Natural killer cell (primary cell): ENCODE results near the gene RGP1. TPM values are rescaled to one million over a fixed set of nuclear protein-coding genes. Genes with fewer than 3 reads are reported as not detected.

Experiments
- ATAC-seq, 3 donors: fragments of 150-1000 bp in 2 of 3; fragments of 200-7000 bp in 1 of 3; cut with Tn5 transposase; 1 replicate in 1 of 3; 2 replicates in 2 of 3; pipeline ENCODE4 v1.10.0; 2021; ENCODE audit warnings: mild to moderate bottlenecking in 2 of 3, moderate library complexity in 2 of 3
- DNase-seq, 2 donors: peaks; one replicate each; pipeline versions ENCODE4 v3.0.0 to v3.0.0-alpha.2; 2013 to 2021; ENCODE audit warnings: mixed read lengths in 1 of 2
- H3K27ac ChIP-seq: one replicate; pipeline ENCODE4 v1.5.1; 2013; ENCODE audit warnings: mild to moderate bottlenecking, low read length
- H3K27me3 ChIP-seq: one replicate; pipeline ENCODE4 v1.6.1; 2013; ENCODE audit warnings: low read length; ENCODE audit not compliant: control insufficient read depth, insufficient read depth
- H3K36me3 ChIP-seq: one replicate; pipeline ENCODE4 v1.6.1; 2013; ENCODE audit warnings: low read length; ENCODE audit not compliant: control insufficient read depth, insufficient read depth
- H3K4me1 ChIP-seq: one replicate; pipeline ENCODE4 v1.6.1; 2013; ENCODE audit warnings: low read length; ENCODE audit not compliant: control insufficient read depth, insufficient read depth
- H3K4me3 ChIP-seq: one replicate; pipeline ENCODE4 v1.5.1; 2013; ENCODE audit warnings: low read length
- H3K9me3 ChIP-seq: one replicate; pipeline ENCODE4 v1.6.1; 2013; ENCODE audit warnings: low read length; ENCODE audit not compliant: control insufficient read depth, insufficient read depth
- H3K27ac Mint-ChIP-seq, 2 donors: one replicate each; pipeline ENCODE4 v1.8.0; 2022; ENCODE audit warnings: mild to moderate bottlenecking in 2 of 2, mixed read lengths in 2 of 2, moderate library complexity in 1 of 2
- H3K27me3 Mint-ChIP-seq, 2 donors: one replicate each; pipeline ENCODE4 v1.8.0; 2022; ENCODE audit warnings: low read depth in 2 of 2, mixed read lengths in 2 of 2
- H3K36me3 Mint-ChIP-seq: one replicate; pipeline ENCODE4 v1.8.0; 2022; ENCODE audit warnings: mixed read lengths
- H3K4me1 Mint-ChIP-seq, 2 donors: one replicate each; pipeline ENCODE4 v1.8.0; 2022; ENCODE audit warnings: mixed read lengths in 2 of 2
- H3K4me3 Mint-ChIP-seq: one replicate; pipeline ENCODE4 v1.8.0; 2022; ENCODE audit warnings: mild to moderate bottlenecking, moderate library complexity, mixed read lengths
- H3K9me3 Mint-ChIP-seq, 2 donors: one replicate each; pipeline ENCODE4 v1.8.0; 2022; ENCODE audit warnings: mixed read lengths in 2 of 2
- WGBS: methylation state at CpG from one replicate; pipeline ENCODE4 v1.1.7; 2013; ENCODE audit warnings: missing lambda C conversion rate; ENCODE audit not compliant: insufficient coverage; 5-methylcytosine and 5-hydroxymethylcytosine counted together
- intact Hi-C: fragments of 100-400 bp; cut with micrococcal nuclease; formaldehyde crosslinking; loops from one replicate; pipeline ENCODE4 v1.14.2; 2022
- total RNA-seq, 4 donors: library from RNA; stranded (reverse); fragments of 120-200 nt in 1 of 4; gene quantifications; one replicate each; pipeline versions ENCODE4 v1.2.3 to v1.2.4, GENCODE V29; 2013 to 2022
- TF ChIP-seq, protein P1 (sequence below): fragments of 200-600 bp; IDR thresholded peaks from one replicate; pipeline ENCODE4 v1.8.0; 2022; ENCODE audit warnings: antibody characterized with exemption

The RGP1 gene
- total RNA-seq, 3 donors from 2014 or later (not counting 1 experiment from before 2014, with no cell fraction given) = 22.3 to 26.4 (median 23.3) TPM

DNA sequence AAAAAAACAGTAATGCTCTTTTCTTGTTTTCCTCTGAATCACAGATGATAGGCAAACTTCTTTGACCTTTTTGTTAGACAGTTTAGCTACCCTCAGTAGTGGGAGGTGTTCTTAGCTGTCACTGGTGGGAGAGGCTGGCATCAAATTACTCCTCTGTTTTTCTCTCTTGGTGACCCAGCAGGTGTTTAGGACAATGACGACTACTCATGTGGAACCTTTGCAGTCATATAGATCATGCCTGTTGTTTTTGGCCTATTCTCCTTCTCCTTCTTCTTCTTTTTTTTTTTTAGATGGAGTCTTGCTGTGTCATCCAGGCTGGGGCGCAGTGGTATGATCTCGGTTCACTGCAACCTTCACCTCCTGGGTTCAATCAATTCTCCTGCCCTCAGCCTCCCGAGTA lies 26.9 kb downstream of the RGP1 start:
- H3K4me1 ChIP-seq = no peaks in the 10 kb centered on the region
- no peak overlapping the region for H3K4me3 ChIP-seq
- intact Hi-C loops = no loop called here
- Mint-ChIP-seq H3K4me3 (no peak overlapping the region), H3K36me3 (no peaks in the 10 kb centered on the region), H3K27ac (no peak overlapping the region), H3K4me1 (peaks cover 0 to 4% of the 10 kb centered on the region in 2 donors), H3K9me3 (no peaks in the 10 kb centered on the region), H3K27me3 (no peaks in the 10 kb centered on the region)
- ATAC-seq = no peak
- no peak overlapping the region for H3K27ac ChIP-seq
- H3K27me3 ChIP-seq = no peaks in the 10 kb centered on the region
- WGBS = 70% methylated on average over 4 of the region's 4 CpGs
- H3K9me3 ChIP-seq = no peaks in the 10 kb centered on the region
- no peak for DNase-seq
- TF ChIP-seq, protein P1, sequence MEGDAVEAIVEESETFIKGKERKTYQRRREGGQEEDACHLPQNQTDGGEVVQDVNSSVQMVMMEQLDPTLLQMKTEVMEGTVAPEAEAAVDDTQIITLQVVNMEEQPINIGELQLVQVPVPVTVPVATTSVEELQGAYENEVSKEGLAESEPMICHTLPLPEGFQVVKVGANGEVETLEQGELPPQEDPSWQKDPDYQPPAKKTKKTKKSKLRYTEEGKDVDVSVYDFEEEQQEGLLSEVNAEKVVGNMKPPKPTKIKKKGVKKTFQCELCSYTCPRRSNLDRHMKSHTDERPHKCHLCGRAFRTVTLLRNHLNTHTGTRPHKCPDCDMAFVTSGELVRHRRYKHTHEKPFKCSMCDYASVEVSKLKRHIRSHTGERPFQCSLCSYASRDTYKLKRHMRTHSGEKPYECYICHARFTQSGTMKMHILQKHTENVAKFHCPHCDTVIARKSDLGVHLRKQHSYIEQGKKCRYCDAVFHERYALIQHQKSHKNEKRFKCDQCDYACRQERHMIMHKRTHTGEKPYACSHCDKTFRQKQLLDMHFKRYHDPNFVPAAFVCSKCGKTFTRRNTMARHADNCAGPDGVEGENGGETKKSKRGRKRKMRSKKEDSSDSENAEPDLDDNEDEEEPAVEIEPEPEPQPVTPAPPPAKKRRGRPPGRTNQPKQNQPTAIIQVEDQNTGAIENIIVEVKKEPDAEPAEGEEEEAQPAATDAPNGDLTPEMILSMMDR = no peak
- H3K36me3 ChIP-seq = no peaks in the 10 kb centered on the region

DNA sequence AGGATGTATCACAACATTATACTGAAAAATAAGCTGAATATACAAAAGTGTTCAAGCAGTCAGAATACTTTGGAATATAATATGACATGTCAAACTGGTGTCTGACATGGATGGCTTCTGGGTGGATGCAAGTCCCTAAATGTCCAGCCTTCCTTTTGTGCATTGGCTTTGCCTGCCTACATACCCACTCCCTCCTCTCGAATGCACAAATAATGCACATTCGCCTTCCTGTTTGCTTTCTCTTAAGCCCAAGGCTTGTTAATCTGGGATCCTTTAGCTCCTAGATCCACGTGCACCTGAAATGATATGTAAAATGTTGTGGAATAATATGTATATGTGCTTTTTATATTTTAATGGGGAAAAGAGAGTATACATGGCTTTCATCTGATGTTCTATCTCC lies 29.4 kb downstream of the RGP1 start:
- Histone ChIP-seq H3K36me3 (no peaks in the 10 kb centered on the region), H3K27ac (no peak overlapping the region), H3K9me3 (no peaks in the 10 kb centered on the region), H3K4me3 (no peak overlapping the region), H3K27me3 (no peaks in the 10 kb centered on the region), H3K4me1 (no peaks in the 10 kb centered on the region)
- H3K9me3 Mint-ChIP-seq = no peaks in the 10 kb centered on the region
- H3K36me3 Mint-ChIP-seq = no peaks in the 10 kb centered on the region
- 97% methylated on average over 3 of the region's 3 CpGs for WGBS
- H3K27ac Mint-ChIP-seq = no peak overlapping the region
- DNase-seq (no peak), ATAC-seq (no peak)
- peaks cover 0 to 4% of the 10 kb centered on the region in 2 donors for H3K4me1 Mint-ChIP-seq
- TF ChIP-seq, protein P1 = no peak
- intact Hi-C loops = no loop called here
- no peak overlapping the region for H3K4me3 Mint-ChIP-seq
- H3K27me3 Mint-ChIP-seq = no peaks in the 10 kb centered on the region

DNA sequence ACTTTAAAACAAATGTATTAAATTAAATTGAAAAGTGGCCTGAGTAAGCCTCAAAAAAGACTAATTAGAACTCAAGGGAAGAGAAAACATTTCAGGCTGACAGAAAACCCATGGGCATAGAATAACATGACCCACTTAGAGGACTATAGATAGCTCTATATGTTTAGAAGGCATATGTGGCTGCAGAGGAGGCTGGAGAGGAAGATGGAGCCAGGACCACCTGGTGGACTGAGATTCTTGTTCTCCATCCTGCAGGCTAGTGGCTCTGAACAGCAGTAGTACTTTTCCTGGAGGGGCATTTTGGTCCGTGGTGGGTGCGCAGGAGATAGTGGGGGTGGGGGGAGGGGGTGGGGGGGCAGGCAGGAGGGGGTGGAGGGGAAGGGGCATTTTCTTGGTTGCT lies 32.0 kb downstream of the RGP1 start:
- TF ChIP-seq, protein P1 = no peak
- H3K9me3 ChIP-seq = no peaks in the 10 kb centered on the region
- intact Hi-C loops = no loop called here
- Mint-ChIP-seq H3K4me3 (no peak overlapping the region), H3K27ac (no peak overlapping the region), H3K27me3 (no peaks in the 10 kb centered on the region), H3K9me3 (no peaks in the 10 kb centered on the region), H3K4me1 (no peaks in the 10 kb centered on the region), H3K36me3 (no peaks in the 10 kb centered on the region)
- no peaks in the 10 kb centered on the region for H3K4me1 ChIP-seq
- DNase-seq (no peak), ATAC-seq (no peak)
- no CpG with 5 or more reads among the region's 2 CpGs for WGBS
- H3K36me3 ChIP-seq = peaks cover 6% of the 10 kb centered on the region
- H3K4me3 ChIP-seq = no peak overlapping the region
- H3K27ac ChIP-seq = no peak overlapping the region
- H3K27me3 ChIP-seq = no peaks in the 10 kb centered on the region

DNA sequence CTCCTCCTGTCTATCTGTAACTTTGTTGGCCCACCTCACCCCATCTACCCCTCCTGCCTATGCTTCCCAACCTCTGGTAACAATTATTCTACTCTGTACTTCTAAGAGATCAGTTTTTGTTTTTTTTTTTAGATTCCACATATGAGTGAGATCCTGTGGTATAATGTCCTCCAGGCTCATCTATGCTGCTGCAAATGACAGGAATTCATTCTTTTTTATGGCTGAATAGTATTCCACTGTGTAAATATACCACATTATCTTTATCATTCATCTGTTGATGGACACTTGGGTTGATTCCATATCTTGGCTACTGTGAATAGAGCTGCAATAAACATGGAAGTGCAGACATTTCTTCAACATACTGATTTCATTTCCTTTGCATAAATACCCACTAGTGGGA lies 34.3 kb downstream of the RGP1 start:
- Histone ChIP-seq H3K36me3 (peaks cover 6% of the 10 kb centered on the region), H3K4me1 (no peaks in the 10 kb centered on the region), H3K4me3 (no peak overlapping the region), H3K9me3 (no peaks in the 10 kb centered on the region), H3K27ac (no peak overlapping the region), H3K27me3 (no peaks in the 10 kb centered on the region)
- TF ChIP-seq, protein P1 = no peak
- no peak for DNase-seq
- H3K4me1 Mint-ChIP-seq = no peaks in the 10 kb centered on the region
- no peak for ATAC-seq
- no peak overlapping the region for H3K4me3 Mint-ChIP-seq
- H3K27ac Mint-ChIP-seq = no peak overlapping the region
- H3K36me3 Mint-ChIP-seq = no peaks in the 10 kb centered on the region
- H3K9me3 Mint-ChIP-seq = no peaks in the 10 kb centered on the region
- intact Hi-C loops = no loop called here
- H3K27me3 Mint-ChIP-seq = no peaks in the 10 kb centered on the region
